HG03175 (cell line): ENCODE results near the gene BCHE.
"Not testable (repeated sequence)": the region's sequence is repeated elsewhere in the genome, so short reads cannot be mapped to it uniquely, and the experiment has no call there.

Source experiments
- ATAC-seq: cut with Tn5 transposase; IDR thresholded peaks from one replicate; pipeline ENCODE4 v1.9.1; 2021; ENCODE audit warnings: mild to moderate bottlenecking, moderate library complexity; ENCODE audit not compliant: unreplicated experiment

The BCHE gene

DNA sequence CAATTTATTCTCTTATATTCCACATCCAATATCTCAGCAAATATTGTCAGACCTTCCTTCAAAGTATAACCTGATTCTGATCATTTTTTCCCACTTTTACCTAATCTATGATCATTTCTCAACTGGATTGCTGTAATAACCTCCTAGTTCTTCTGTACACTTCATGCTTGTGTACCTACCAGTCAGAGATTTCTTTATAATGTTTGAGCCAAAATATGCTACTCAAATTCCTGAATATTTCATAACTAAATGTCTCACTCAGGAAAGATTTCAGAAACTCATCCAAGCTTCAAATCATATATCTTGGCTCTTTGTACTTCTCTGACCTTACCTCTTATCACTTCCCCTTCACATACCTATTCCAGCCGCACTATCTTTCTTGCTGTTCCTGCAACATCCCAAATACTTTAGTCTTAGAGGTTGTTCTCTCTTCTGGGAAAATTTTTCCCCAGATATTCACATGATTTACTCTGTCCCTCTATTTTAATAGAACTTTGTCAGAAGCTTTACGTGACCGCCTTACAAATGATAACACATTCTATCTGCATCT lies 20.0 kb downstream of the BCHE start:
- no peak for ATAC-seq

DNA sequence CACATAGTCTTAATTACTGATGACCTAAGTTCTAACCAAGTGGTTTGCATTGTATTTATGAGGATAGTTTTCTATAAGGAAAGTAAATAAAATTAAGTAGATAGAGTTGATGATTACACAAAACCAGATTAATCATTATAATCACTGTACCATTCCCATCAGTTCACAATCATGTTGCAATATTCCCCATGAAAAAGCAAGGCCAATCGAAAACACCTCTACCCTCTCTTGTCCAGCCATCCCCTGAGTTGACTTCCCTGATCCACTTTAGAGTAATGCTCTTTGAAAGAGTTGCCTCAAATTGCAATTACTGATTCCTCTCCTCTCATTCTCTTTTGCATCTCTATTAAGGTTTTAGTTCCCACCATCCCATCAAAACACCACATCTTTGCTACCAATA lies 21.0 kb downstream of the BCHE start:
- ATAC-seq = no peak

GRCh38 chr3:165815682-165816081 lies 21.5 kb downstream of the BCHE start:
- ATAC-seq = no peak

- no peak for ATAC-seq
Measured at GRCh38 chr3:165814380-165814779, 22.8 kb downstream of the BCHE start.

GRCh38 chr3:165807937-165808336 lies 29.3 kb downstream of the BCHE start:
- not testable (repeated sequence) for ATAC-seq

DNA sequence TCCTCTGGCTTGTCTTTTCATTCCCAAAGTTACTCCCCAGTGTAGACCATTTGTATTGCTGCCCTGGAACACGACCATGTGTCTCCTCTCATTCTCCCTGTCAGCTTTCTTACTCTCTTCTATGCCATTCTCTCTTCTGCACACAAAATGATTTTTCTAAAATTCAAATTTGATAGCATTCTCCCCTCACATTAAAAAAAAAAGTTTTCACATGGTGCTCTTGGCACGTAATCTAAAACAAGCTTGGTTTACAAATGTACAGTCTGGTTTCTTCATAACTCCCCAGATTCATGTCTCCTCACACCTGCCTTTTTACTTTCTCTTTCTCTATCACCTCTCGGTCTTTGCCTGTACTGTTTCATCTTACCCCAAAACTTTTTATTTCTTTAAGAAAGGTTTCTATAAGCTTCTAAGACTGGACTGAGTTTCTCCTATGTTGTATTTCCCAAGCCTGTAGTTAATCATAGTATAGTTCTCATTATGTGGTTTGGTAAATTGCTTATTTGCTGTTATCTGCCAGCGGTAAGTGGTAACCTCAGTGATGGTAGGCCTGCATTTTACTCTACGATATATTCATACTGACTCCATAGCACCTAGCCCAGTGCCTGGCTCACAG lies 31.2 kb downstream of the BCHE start:
- ATAC-seq = peak; percentile 85

- no peak for ATAC-seq
Measured at GRCh38 chr3:165803471-165803870, 33.8 kb downstream of the BCHE start.

DNA sequence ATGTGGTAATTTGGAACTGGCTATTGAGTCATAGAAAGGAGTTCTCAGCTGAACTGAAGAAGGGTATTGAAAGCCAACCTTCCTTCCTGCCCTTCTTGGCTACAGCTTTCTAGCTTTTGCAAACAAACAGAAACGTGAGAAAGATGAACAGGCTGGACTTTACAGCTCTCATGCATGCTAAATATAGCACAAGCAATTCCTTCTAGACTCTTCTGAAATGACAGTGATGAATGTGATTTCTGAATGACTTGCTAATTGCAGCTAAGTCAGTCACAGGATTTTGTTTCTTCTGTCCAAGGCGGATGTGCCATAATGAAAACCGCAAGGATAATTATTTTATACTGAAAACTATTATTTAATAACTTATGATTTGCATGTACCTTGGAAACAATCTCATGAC lies 36.3 kb downstream of the BCHE start:
- ATAC-seq = peak; percentile 63

DNA sequence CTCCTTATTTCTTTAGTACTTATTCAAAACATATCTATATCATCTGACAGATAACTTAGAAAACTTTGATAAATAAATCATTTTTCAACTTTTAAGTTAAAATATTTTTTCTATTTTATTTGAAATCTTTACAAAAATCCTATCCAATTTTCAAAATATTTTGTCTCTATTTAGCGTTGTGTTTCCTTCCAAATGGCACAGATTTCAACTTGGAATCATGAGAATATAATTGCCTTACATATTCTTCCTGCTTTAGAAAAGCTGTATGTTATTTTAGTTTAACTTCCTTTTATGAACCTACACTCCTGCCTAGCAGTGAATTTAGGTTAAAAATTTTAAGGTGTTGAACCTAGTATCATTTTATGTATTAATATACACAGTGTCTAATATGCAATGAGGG lies 38.2 kb downstream of the BCHE start:
- no peak for ATAC-seq

DNA sequence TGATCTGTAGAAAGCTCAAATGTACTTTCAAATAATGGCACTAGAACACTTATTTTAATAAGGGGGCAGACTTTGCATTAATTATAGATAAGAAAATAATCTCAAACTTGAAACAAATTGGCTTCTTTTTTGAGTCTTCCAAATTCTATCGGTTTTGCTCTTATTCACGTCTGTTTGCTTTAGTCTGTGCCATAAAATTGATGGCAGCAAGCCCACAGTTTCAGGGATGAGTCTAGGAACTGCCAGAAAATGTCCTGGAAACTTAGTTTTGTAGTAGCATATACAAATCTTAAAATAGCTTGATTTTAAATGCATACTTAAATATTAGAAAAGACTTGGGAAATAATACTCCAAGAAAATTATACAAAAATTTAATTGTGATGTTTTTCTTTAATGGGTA lies 39.7 kb downstream of the BCHE start:
- ATAC-seq = no peak

- ATAC-seq = no peak
Measured at GRCh38 chr3:165796701-165797100, 40.5 kb downstream of the BCHE start.

DNA sequence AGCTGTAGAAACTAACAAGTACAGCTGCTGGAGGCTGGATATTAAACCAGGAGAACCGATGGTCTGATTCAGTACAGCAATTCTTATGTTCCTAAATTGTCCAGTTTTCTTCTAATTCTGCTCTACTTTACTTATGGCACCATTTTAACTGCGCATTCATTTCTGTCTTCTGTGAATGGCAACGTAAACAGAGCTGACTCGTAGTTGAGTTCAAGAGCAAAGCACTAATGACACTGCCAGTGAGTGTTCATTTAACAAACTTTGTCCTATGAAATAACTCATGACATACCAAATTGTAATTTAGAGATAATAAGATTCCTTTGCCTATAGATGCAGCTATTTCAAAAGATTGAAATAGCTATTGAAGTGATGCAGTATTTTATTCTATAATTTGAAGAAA lies 48.7 kb downstream of the BCHE start:
- no peak for ATAC-seq

DNA sequence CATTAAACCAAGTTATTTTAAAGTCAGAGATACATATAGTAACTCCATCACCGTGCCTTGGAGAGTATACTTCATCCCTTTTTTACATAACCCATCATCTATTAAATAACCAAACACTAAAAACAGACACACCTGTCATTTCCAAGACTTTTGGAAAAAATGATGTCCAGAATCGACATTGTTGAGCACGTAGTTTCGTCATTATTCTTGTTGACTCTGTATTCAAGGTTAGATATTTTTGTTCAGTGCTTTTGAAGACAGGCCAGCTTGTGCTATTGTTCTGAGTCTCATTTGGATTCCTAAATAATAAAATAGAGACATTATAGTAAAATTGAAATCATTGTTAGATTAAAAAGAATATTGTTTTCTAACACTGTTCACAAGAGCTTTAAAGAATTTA lies 51.2 kb downstream of the BCHE start:
- ATAC-seq = no peak

GRCh38 chr3:165784337-165784736 lies 52.9 kb downstream of the BCHE start:
- no peak for ATAC-seq

- no peak for ATAC-seq
Measured at GRCh38 chr3:165783383-165783782, 53.8 kb downstream of the BCHE start.

- ATAC-seq = no peak
Measured at GRCh38 chr3:165778891-165779290, 58.3 kb downstream of the BCHE start.

GRCh38 chr3:165778456-165778855 lies 58.8 kb downstream of the BCHE start:
- ATAC-seq = no peak

GRCh38 chr3:165775824-165776223 lies 61.4 kb downstream of the BCHE start:
- ATAC-seq = no peak

- no peak for ATAC-seq
Measured at GRCh38 chr3:165770781-165771180, 66.4 kb downstream of the BCHE start.

DNA sequence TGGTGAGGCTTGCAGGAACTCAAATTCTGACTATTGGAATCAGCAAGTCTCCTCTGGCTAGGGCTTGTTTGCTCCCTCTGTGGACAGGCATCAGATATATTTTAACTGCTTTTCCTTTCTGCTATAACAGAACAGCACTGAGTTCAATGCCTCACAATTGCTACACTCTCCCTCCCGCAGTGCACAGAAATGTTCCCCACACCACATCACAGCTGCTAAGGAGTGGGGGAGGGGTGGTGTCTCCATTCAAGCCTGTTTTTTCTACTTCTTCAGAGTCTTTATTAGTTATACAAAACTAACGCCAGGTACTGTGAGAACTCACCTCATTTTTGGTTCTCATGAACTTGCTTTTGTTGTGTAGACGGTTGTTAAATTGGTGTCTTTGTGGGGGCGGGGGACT lies 68.5 kb downstream of the BCHE start:
- no peak for ATAC-seq

DNA sequence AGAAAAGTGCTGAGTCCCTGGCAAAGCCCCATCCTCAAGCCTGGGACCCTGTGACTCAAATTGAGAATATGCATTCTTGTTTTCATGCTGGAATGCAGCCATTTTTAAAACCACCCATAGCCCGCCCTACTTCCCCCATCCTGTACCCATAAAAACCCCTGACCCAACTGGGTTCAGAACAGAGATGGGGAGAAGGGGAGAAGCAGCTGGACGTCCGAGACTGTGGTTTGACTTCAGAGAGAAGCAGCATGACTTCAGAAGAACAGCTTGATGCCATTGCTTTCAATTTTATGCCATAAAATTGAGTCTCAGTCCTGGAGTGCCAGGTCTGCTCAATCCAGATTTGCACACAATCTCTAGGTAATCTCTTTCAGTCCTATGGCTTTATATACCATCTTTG lies 78.2 kb downstream of the BCHE start:
- no peak for ATAC-seq

- ATAC-seq = no peak
Measured at GRCh38 chr3:165755571-165755970, 81.7 kb downstream of the BCHE start.
